ENCODE data around the gene C14orf132.

The C14orf132 gene

GRCh38 chr14:96122496-96122895, 83.3 kb downstream of the C14orf132 start:
- no peak for DNase-seq

DNA sequence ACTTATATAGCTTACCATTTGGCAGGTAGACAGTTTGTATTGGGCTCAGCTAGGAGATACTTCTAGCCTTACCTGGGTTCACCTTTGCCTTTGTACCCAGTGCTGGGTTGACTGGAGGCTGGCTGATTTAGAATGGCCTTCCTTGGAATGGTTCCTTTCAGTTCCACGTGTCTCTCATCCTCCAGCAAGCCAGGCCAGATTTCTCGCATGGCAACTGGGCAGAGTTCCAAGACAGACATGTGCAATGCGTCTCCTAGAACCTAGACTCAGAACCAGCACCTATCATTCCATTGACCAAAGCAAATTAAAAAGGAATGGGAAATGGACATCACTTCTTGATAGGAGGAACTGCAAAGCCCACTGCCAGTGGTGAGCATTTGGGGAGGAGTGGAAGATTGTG, 86.4 kb downstream of the C14orf132 start:
- no peak for DNase-seq

DNA sequence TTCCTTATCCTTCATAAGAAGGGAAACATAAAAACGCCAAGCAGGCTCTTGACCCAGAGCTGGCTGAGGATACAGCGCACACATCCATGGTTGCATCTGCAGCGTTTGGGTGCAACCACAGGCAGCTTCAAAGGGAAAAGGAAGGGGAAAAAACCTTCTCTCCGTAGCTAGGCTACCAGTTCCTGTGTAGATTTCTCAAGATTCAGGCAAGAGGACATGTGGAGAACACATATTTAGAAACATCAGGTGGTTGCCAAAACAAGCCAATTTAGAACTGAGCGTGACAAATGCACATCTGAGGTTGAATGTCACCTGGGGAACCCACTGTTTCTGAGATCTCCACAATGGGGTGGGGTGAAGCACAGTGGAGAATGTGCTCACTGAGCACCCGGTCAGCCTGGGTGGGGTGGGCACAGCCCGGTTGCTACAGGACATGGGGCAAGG, 87.2 kb downstream of the C14orf132 start:
- peak; percentile 71 for DNase-seq

DNA sequence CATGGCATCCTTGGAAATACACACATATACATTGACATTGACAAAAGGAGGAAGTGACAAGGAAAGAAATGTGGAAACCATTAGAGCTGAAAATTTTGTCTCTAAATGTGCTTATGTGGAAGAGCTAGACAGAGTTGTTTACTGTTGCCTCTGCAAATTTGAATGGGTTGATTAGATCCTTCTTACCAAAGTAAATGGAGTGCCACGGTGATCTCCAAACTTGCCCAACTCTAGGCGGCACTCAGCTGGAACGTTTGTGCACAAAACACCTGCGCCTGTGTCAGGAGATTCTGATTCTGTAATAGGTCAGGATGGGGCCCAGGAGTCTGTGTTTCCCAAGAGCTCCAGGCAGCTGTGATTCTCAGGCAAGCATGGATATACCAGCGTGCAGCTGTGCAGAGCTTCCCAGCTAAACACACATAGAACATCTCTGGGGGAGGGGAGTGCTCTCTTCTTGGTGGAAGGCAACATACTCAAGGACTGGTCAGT, 87.7 kb downstream of the C14orf132 start:
- DNase-seq: no peak

DNA sequence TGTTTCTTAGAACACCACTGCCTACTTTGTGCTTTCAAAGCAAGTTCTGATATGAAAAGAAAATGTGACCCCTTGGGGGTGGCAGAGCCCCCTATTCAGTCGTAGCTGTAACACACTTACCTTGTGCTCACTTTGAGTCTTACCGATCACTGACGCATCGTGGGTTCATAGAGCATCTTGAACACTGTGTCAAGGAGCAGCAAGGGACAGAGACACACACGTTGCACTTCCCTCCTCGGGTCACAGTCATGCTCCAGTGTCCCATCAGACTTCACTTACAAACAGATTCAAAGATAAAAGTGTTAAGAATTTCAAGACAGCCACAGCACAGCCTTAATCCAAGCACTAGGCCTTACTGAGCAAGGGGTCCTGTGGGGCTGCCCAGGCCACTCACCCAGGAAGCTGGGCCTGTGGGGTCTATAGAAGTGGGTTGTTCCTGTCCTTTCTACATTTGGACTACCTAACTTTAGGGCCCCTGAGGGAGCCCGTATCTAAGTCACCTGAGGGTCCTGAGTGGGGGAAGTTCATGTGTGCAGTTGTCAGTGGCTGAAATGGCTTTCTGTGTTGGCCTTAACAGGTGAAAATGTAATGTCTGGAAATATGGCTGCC, 90.1 kb downstream of the C14orf132 start:
- no peak for DNase-seq

- no peak for DNase-seq
Measured at GRCh38 chr14:96130391-96130790, 91.2 kb downstream of the C14orf132 start.

DNA sequence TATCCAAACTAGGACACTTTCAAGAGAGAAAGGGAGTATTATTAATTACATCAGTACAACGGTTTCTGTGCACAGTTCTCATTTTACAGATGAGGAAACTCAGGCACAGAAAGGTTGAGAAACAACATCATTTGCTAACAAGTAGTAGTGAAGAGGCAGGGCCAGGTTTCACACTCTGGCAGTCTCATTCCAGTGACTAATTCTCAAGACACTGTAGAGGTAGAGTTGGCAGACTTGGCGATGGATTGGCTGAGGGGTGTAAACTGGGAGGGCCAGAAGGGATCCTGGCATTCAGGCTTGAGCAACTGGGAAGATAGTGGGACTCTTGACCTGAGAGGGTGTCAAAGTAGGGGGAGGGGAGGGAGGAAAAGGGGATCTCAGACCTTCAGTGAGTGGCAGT, 91.7 kb downstream of the C14orf132 start:
- DNase-seq: no peak

DNA sequence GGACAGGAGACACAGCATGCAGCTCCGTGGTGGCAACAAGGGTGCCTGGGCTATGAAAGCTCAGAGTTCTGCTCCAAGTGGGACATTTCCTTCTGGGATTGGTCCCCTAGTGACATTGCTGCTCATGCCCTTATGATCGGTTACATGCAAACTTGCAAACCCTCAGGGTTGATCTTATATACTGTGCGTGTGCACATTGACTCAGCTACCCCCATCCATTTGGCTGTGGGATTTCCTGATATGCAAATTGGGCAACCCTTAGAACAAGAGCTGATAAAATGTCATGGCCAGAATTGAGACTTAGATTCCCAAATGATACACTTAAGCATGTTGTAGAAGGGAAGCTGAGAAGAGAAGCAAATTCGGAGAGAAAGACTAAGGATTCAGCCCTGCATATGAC, 92.7 kb downstream of the C14orf132 start:
- DNase-seq: no peak

DNA sequence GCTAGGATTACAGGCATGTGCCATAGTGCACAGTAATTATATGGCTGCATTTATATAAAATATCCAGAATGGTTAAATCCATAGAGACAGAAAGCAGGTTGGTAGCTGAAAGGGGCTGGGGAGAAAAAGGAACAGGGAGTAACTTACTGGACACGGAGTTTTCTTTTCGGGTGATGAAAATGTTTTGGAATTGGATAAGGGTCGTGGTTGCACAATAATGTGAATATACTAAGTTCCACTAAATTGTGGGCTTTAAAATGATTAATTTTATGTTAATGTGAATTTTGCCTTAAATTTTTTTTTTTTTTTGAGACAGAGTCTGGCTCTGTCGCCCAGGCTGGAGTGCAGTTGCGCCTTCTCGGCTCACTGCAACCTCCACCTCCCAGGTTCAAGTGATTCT, 95.3 kb downstream of the C14orf132 start:
- DNase-seq: no peak

GRCh38 chr14:96135285-96135684, 96.1 kb downstream of the C14orf132 start:
- no peak for DNase-seq

- no peak for DNase-seq
Measured at GRCh38 chr14:96136371-96137005, 97.3 kb downstream of the C14orf132 start.

DNA sequence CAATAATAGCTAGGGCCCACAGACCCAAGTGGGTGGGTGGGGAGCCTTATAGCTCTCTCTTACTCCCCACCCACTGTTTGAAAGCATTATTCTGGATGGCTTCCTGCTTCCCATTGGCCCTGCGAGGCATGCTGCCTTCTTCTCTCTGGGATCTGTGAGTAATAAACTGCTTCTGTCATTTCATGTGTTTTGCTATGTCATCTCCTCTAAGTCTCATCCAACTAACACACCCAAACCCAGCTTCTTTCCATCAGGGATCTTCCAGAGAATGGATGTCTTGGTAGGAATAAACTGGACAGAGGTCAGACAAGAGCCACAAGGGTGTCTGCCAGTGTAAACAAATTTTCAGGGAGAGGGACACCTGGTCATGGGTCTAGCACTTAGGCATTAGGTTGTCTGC, 99.1 kb downstream of the C14orf132 start:
- no peak for DNase-seq

DNA sequence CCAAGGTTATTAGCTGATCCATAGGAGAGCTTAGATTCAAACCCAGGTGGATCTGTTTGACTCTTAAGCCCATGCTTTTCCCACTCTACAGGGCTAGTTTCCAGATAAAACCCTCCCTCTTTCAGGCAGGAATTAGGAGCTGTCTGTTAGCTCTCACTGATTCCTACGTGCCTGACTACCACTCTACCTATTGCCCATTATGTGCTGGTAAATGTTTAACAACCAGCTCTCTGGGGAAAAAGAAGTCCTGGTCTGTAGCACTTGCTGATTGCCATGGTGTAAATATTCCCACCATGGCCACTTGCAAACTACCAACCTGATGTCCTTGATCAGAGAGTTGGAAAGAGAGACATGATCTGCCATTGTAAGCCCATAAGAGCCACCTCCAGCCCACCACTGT, 100.0 kb downstream of the C14orf132 start:
- no peak for DNase-seq

- no peak for DNase-seq
Measured at GRCh38 chr14:96139879-96140278, 100.7 kb downstream of the C14orf132 start.

DNA sequence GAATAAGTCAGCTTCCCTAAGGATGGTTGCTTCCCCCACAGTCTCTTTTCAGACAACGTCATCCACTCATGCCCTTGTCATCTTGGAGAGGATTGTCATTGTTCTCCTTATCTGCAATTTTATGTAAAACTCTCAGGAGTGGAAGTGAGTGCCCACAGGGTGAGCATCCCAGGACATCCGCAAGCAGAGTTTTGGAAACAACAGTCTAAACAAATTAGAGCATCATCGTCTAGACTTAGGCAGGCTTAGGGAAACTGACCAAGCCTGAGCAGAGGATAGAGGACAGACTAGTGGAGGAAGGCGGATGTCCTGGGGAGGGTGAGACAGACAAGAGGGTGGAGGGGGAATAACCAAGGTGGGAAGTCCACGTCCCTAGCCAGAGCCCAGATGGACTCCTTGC, 101.8 kb downstream of the C14orf132 start:
- DNase-seq: no peak

All from CD4-positive, alpha-beta T cell treated with Interleukin-10 for 1 hour (primary cell).